GM12875 (cell line): ENCODE results near the gene CAPN8.

Experiments used
- H3K4me3 ChIP-seq: one replicate; pipeline ENCODE4 v1.5.1; 2011; ENCODE audit warnings: low read depth, low read length, control low read depth
- TF ChIP-seq, protein P1 (sequence below): IDR thresholded peaks from 2 replicates; pipeline ENCODE4 v1.5.1; 2011; ENCODE audit warnings: low read depth, mild to moderate bottlenecking, control low read depth, inconsistent platforms, low read length, moderate library complexity, borderline replicate concordance; ENCODE audit not compliant: insufficient read depth

The CAPN8 gene

DNA sequence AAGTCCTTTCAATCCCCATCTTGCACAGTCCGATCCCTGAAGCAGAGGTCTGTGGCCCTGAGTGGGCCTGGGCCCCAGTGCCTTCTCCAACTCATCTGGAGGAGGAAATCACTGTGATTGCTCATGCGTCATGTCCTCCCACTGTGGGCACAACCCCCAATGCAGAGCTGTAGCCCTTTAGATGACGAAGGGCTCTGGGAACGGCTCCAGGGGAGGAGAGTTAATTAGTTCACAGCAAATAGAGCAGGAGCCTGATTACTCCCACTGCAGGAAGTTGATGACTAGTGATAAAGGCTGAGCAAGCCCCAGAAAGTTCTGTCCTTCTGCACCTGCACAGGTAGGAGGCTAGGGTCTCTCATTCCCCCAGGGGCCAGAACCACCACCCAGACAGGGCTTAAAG is 160.8 kb downstream of the CAPN8 start:
- TF ChIP-seq, protein P1, sequence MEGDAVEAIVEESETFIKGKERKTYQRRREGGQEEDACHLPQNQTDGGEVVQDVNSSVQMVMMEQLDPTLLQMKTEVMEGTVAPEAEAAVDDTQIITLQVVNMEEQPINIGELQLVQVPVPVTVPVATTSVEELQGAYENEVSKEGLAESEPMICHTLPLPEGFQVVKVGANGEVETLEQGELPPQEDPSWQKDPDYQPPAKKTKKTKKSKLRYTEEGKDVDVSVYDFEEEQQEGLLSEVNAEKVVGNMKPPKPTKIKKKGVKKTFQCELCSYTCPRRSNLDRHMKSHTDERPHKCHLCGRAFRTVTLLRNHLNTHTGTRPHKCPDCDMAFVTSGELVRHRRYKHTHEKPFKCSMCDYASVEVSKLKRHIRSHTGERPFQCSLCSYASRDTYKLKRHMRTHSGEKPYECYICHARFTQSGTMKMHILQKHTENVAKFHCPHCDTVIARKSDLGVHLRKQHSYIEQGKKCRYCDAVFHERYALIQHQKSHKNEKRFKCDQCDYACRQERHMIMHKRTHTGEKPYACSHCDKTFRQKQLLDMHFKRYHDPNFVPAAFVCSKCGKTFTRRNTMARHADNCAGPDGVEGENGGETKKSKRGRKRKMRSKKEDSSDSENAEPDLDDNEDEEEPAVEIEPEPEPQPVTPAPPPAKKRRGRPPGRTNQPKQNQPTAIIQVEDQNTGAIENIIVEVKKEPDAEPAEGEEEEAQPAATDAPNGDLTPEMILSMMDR, result no peak
- no peak overlapping the region for H3K4me3 ChIP-seq

DNA sequence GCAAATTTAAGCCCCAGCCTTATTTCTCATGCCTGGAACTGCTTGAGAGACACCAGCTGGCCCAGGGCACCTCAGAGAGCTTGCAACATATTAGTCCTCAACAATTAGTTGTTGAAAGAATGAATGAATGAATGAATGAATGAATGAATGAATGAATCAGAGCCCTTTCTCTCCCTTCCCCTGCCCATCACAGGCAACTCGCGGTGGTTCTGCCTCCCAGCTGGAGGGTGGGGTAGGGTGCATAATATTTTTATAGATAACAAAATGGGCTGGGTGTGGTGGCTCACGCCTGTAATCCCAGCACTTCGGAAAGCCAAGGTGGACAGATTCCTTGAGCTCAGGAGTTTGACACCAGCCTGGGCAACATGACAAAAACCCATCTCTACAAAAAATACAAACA is 162.2 kb downstream of the CAPN8 start:
- no peak overlapping the region for H3K4me3 ChIP-seq
- TF ChIP-seq, protein P1, result no peak

DNA sequence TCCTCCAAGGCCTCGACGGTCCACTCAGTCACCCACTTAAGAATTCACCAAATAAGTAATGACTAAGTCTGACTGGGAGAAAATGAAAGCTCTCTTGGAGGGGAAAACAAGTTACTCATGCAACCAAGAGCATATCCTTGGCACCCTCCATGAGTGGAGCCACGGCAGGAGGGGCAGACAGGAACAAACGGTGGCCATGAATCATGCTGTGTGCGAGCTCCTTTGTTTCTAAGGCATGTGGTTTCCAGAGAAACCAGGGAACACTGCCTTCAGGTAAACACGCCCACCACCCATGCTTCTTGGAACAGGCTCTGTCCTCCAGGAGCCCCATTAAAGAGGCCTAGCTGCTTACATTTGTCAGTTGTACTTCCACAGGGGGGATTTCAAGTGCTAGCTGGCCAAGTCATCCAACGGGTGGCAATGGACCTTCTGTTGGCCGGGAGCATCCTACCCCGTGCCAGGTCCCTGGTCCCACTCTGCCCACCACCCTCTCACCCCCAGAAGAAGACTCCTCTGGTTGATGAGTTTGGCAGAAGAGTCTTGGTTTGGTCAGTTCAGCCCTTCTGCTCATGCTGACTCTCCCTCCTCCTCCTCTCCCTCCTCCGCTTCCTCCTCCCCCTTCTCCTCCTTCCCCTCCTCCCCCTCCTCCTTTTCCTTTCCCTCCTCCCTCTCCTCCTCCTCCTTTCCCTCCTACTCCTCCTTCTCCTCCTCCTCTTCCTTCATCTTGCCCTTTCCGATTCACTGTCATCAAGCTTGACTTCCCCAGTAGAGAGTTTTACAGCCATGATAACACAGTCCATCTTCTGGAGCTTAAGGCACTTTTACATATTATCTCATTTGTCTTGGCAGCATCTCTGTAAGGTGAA is 164.7 kb downstream of the CAPN8 start:
- TF ChIP-seq, protein P1, result no peak
- no peak overlapping the region for H3K4me3 ChIP-seq

DNA sequence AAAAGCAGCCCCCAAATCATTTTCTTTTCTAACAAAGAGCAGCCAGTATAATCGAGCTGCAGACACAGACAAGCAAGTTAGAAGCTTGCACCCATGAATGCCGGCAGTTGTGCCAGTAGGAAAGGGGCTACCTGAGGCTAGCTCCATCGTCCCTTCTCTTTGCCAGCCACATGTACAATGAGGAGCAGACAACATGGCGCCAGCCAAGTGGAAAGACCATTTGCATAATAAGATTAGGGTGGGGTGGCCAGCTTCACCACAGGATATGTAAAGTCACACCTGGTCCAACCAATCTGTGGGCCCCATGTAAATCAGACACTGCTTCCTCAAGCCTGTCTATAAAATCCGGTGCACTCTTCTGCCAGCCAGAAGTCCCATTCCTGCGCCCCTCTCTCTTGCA is 168.6 kb downstream of the CAPN8 start:
- TF ChIP-seq, protein P1, result no peak
- H3K4me3 ChIP-seq, result no peak overlapping the region

DNA sequence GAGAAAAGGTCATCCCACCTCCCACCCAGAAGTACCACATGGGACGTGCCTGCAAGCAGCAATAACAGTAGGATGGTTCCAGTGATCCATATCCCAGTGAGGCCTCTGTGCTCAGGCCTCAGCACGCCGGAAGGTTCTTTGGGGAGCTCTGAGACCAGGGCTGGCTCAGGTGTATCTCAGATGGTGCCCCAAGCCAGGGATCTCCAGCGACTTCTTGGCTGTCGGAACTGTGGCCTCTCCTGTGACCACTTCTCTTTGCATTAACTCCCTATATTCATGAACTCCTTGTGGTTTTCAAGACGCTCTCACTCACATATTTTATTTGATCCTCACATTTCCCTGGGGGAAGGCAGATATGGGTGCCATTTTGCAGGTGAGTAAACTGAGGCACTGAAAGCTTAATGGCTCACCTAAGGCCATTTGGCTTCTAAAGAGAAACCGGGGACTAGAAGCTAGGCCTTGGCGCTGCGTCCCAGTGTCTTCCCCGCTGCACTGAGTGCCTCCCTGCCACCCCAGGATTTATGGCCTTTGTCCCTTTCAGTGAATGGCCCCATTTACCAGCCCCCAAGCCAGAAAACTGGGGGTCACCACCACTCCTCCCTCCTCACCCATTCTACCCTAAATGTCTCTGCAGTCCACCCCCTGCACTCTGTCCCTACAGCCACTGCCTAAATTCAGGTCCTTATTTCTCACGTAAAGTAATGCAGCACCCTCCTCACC is 170.4 kb downstream of the CAPN8 start:
- TF ChIP-seq, protein P1, result no peak
- no peak overlapping the region for H3K4me3 ChIP-seq

DNA sequence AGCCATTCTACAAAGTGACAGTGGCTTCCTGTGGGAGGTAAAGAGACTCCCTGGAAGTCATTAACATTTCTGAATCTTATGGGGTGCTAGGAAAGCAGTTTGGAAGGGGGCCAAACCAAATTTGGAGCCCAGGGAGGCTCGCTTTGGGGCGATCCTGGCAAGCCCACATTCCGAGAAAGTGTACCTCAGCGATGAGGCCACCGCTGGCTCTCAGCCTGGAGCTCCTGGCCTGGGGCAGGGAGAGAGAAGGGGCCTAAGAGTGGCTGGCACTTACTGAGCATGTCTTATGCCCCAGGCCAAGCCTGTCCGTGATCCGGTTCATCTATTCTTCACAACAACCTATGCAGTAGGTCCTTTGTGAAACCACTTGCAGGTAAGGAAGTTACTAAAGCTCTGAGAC is 173.5 kb downstream of the CAPN8 start:
- no peak overlapping the region for H3K4me3 ChIP-seq
- TF ChIP-seq, protein P1, result no peak
